ENCODE measurements around the gene GCC2. TPM values are rescaled to one million over a fixed set of nuclear protein-coding genes. Genes with fewer than 3 reads are reported as not detected.
"Not testable (repeated sequence)": the region's sequence is repeated elsewhere in the genome, so short reads cannot be mapped to it uniquely, and the experiment has no call there.

The GCC2 gene
- total RNA-seq, 1 donor from 2014 or later = 31.4 TPM

- DNase-seq = no peak
Observed at GRCh38 chr2:108446703-108447102, 2.3 kb upstream of the GCC2 start.

- DNase-seq = no peak
Observed at GRCh38 chr2:108447947-108448677, 894 bp upstream of the GCC2 start.

- DNase-seq = peak; percentile 54
Observed at GRCh38 chr2:108449410-108450130, 564 bp downstream of the GCC2 start.

- no peak for DNase-seq
Observed at GRCh38 chr2:108450863-108451262, 1.9 kb downstream of the GCC2 start.

GRCh38 chr2:108451976-108452375 lies 3.0 kb downstream of the GCC2 start:
- DNase-seq = no peak

GRCh38 chr2:108453530-108453929 lies 4.5 kb downstream of the GCC2 start:
- DNase-seq = not testable (repeated sequence)

GRCh38 chr2:108454440-108454839 lies 5.4 kb downstream of the GCC2 start:
- no peak for DNase-seq

- no peak for DNase-seq
Observed at GRCh38 chr2:108455571-108455970, 6.6 kb downstream of the GCC2 start.

- DNase-seq = no peak
Observed at GRCh38 chr2:108458082-108458481, 9.1 kb downstream of the GCC2 start.

GRCh38 chr2:108459441-108459840 lies 10.4 kb downstream of the GCC2 start:
- no peak for DNase-seq

- no peak for DNase-seq
Observed at GRCh38 chr2:108460345-108461037, 11.5 kb downstream of the GCC2 start.

GRCh38 chr2:108477099-108477498 lies 28.1 kb downstream of the GCC2 start:
- DNase-seq = no peak

GRCh38 chr2:108485253-108485652 lies 36.2 kb downstream of the GCC2 start:
- DNase-seq = no peak

- DNase-seq = no peak
Observed at GRCh38 chr2:108490506-108491122, 41.6 kb downstream of the GCC2 start.

GRCh38 chr2:108491848-108492247 lies 42.8 kb downstream of the GCC2 start:
- DNase-seq = no peak

GRCh38 chr2:108492364-108492763 lies 43.4 kb downstream of the GCC2 start:
- DNase-seq = no peak

- DNase-seq = not testable (repeated sequence)
Observed at GRCh38 chr2:108496167-108496566, 47.2 kb downstream of the GCC2 start.

GRCh38 chr2:108507620-108508019 lies 58.6 kb downstream of the GCC2 start:
- not testable (repeated sequence) for DNase-seq

GRCh38 chr2:108512431-108512830 lies 63.4 kb downstream of the GCC2 start:
- not testable (repeated sequence) for DNase-seq

- not testable (repeated sequence) for DNase-seq
Observed at GRCh38 chr2:108514478-108514877, 65.5 kb downstream of the GCC2 start.

- DNase-seq = not testable (repeated sequence)
Observed at GRCh38 chr2:108524688-108525087, 75.7 kb downstream of the GCC2 start.

GRCh38 chr2:108525258-108525657 lies 76.3 kb downstream of the GCC2 start:
- DNase-seq = not testable (repeated sequence)

- no peak for DNase-seq
Observed at GRCh38 chr2:108531674-108532055, 82.7 kb downstream of the GCC2 start.
